DMS153 treated with DMSO at 0.1 percent for 48 hours (cell line): ENCODE measurements around the gene LENG9.

ENCODE experiments used
- DNase-seq: peaks from one replicate; lab custom pipeline; 2025; ENCODE audit not compliant: unreplicated experiment; lab: John Stamatoyannopoulos, UW

Gene LENG9

GRCh38 chr19:54439174-54439851, 24.3 kb downstream of the LENG9 start:
- no peak for DNase-seq

GRCh38 chr19:54436628-54437252, 26.8 kb downstream of the LENG9 start:
- no peak for DNase-seq

- no peak for DNase-seq
These were observed 27.5 kb downstream of the LENG9 start for GRCh38 chr19:54436031-54436523.

GRCh38 chr19:54435551-54436016, 28.0 kb downstream of the LENG9 start:
- no peak for DNase-seq

- DNase-seq: peak; percentile 50
These were observed 28.7 kb downstream of the LENG9 start for GRCh38 chr19:54434873-54435214.

- peak; percentile 34 for DNase-seq
These were observed 29.3 kb downstream of the LENG9 start for GRCh38 chr19:54434112-54434872.

- no peak for DNase-seq
These were observed 29.9 kb downstream of the LENG9 start for GRCh38 chr19:54433697-54434096.

- DNase-seq: no peak
These were observed 31.3 kb downstream of the LENG9 start for GRCh38 chr19:54432144-54432738.

GRCh38 chr19:54431255-54431838, 32.2 kb downstream of the LENG9 start:
- DNase-seq: no peak

GRCh38 chr19:54430306-54431254, 33.0 kb downstream of the LENG9 start:
- no peak for DNase-seq

- DNase-seq: no peak
These were observed 33.9 kb downstream of the LENG9 start for GRCh38 chr19:54429545-54430227.

GRCh38 chr19:54429176-54429495, 34.4 kb downstream of the LENG9 start:
- no peak for DNase-seq

GRCh38 chr19:54428323-54429175, 35.0 kb downstream of the LENG9 start:
- DNase-seq: no peak

- DNase-seq: no peak
These were observed 36.0 kb downstream of the LENG9 start for GRCh38 chr19:54427586-54427985.

GRCh38 chr19:54426291-54426931, 37.2 kb downstream of the LENG9 start:
- no peak for DNase-seq

GRCh38 chr19:54425382-54425723, 38.2 kb downstream of the LENG9 start:
- no peak for DNase-seq

- DNase-seq: no peak
These were observed 38.8 kb downstream of the LENG9 start for GRCh38 chr19:54424660-54425381.

GRCh38 chr19:54424201-54424600, 39.4 kb downstream of the LENG9 start:
- DNase-seq: no peak
